NCI-H82 (cell line): ENCODE results near the gene FAM107B.
"Not testable (repeated sequence)": the region's sequence is repeated elsewhere in the genome, so short reads cannot be mapped to it uniquely, and the experiment has no call there.

Experiments used
- DNase-seq: peaks from one replicate; lab custom pipeline; 2025; lab: John Stamatoyannopoulos, UW

FAM107B gene

GRCh38 chr10:14664345-14664744 is 110.4 kb downstream of the FAM107B start:
- no peak for DNase-seq

GRCh38 chr10:14661818-14662217 is 112.9 kb downstream of the FAM107B start:
- DNase-seq, result no peak

- DNase-seq, result no peak
Observed at GRCh38 chr10:14660831-14661230, 113.9 kb downstream of the FAM107B start.

- no peak for DNase-seq
Observed at GRCh38 chr10:14659626-14660196, 115.0 kb downstream of the FAM107B start.

- not testable (repeated sequence) for DNase-seq
Observed at GRCh38 chr10:14659137-14659536, 115.6 kb downstream of the FAM107B start.

- DNase-seq, result no peak
Observed at GRCh38 chr10:14658331-14659127, 116.2 kb downstream of the FAM107B start.

- DNase-seq, result no peak
Observed at GRCh38 chr10:14656052-14656730, 118.5 kb downstream of the FAM107B start.

GRCh38 chr10:14654821-14655382 is 119.8 kb downstream of the FAM107B start:
- peak; percentile 87 for DNase-seq

- peak; percentile 45 for DNase-seq
Observed at GRCh38 chr10:14653271-14654161, 121.2 kb downstream of the FAM107B start.

- DNase-seq, result no peak
Observed at GRCh38 chr10:14652816-14653215, 121.9 kb downstream of the FAM107B start.

- DNase-seq, result no peak
Observed at GRCh38 chr10:14652067-14652466, 122.6 kb downstream of the FAM107B start.

GRCh38 chr10:14649739-14650138 is 125.0 kb downstream of the FAM107B start:
- DNase-seq, result no peak

GRCh38 chr10:14648946-14649345 is 125.8 kb downstream of the FAM107B start:
- no peak for DNase-seq

- DNase-seq, result peak; percentile 74
Observed at GRCh38 chr10:14648005-14648765, 126.5 kb downstream of the FAM107B start.

- no peak for DNase-seq
Observed at GRCh38 chr10:14645239-14645960, 129.3 kb downstream of the FAM107B start.

GRCh38 chr10:14639637-14640036 is 135.1 kb downstream of the FAM107B start:
- no peak for DNase-seq

- DNase-seq, result no peak
Observed at GRCh38 chr10:14635043-14635710, 139.5 kb downstream of the FAM107B start.

- not testable (repeated sequence) for DNase-seq
Observed at GRCh38 chr10:14634572-14634971, 140.1 kb downstream of the FAM107B start.

GRCh38 chr10:14625765-14626525 is 148.8 kb downstream of the FAM107B start:
- DNase-seq, result peak; percentile 11
